Measurements from ENCODE around the gene UTS2B.

UTS2B gene

GRCh38 chr3:191320316-191320715, 10.0 kb downstream of the UTS2B start:
- no peak overlapping the region for H3K4me3 Mint-ChIP-seq
- no peaks in the 10 kb centered on the region for H3K4me1 Mint-ChIP-seq (ENCODE audit: low read depth)
- peaks cover 13% of the 10 kb centered on the region for H3K9me3 Mint-ChIP-seq
- H3K27ac Mint-ChIP-seq: no peak overlapping the region
- H3K27me3 Mint-ChIP-seq (ENCODE audit: low read depth): peaks cover 7% of the 10 kb centered on the region
- no peaks in the 10 kb centered on the region for H3K36me3 Mint-ChIP-seq (ENCODE audit: low read depth)

- Mint-ChIP-seq H3K4me3 (no peak overlapping the region), H3K4me1 (ENCODE audit: low read depth) (no peaks in the 10 kb centered on the region), H3K36me3 (ENCODE audit: low read depth) (no peaks in the 10 kb centered on the region), H3K27me3 (ENCODE audit: low read depth) (peaks cover 7% of the 10 kb centered on the region), H3K27ac (no peak overlapping the region), H3K9me3 (peaks cover 14% of the 10 kb centered on the region)
Measured at GRCh38 chr3:191316876-191317603, 13.3 kb downstream of the UTS2B start.

- no peaks in the 10 kb centered on the region for H3K27me3 Mint-ChIP-seq (ENCODE audit: low read depth)
- no peaks in the 10 kb centered on the region for H3K36me3 Mint-ChIP-seq (ENCODE audit: low read depth)
- H3K27ac Mint-ChIP-seq: no peak overlapping the region
- H3K4me3 Mint-ChIP-seq: no peak overlapping the region
- no peaks in the 10 kb centered on the region for H3K4me1 Mint-ChIP-seq (ENCODE audit: low read depth)
- peaks cover 14% of the 10 kb centered on the region for H3K9me3 Mint-ChIP-seq
Measured at GRCh38 chr3:191314109-191314728, 16.1 kb downstream of the UTS2B start.

GRCh38 chr3:191313296-191313695, 17.0 kb downstream of the UTS2B start:
- Mint-ChIP-seq H3K4me1 (ENCODE audit: low read depth) (no peaks in the 10 kb centered on the region), H3K27me3 (ENCODE audit: low read depth) (no peaks in the 10 kb centered on the region), H3K9me3 (peaks cover 14% of the 10 kb centered on the region), H3K27ac (no peak overlapping the region), H3K4me3 (no peak overlapping the region), H3K36me3 (ENCODE audit: low read depth) (no peaks in the 10 kb centered on the region)

GRCh38 chr3:191307341-191307740, 23.0 kb downstream of the UTS2B start:
- no peak overlapping the region for H3K4me3 Mint-ChIP-seq
- no peaks in the 10 kb centered on the region for H3K9me3 Mint-ChIP-seq
- no peaks in the 10 kb centered on the region for H3K27me3 Mint-ChIP-seq (ENCODE audit: low read depth)
- no peaks in the 10 kb centered on the region for H3K4me1 Mint-ChIP-seq (ENCODE audit: low read depth)
- no peak overlapping the region for H3K27ac Mint-ChIP-seq
- H3K36me3 Mint-ChIP-seq (ENCODE audit: low read depth): no peaks in the 10 kb centered on the region

- Mint-ChIP-seq H3K36me3 (ENCODE audit: low read depth) (no peaks in the 10 kb centered on the region), H3K27ac (no peak overlapping the region), H3K4me3 (no peak overlapping the region), H3K9me3 (no peaks in the 10 kb centered on the region), H3K4me1 (ENCODE audit: low read depth) (no peaks in the 10 kb centered on the region), H3K27me3 (ENCODE audit: low read depth) (no peaks in the 10 kb centered on the region)
Measured at GRCh38 chr3:191306428-191306827, 23.9 kb downstream of the UTS2B start.

- Mint-ChIP-seq H3K36me3 (ENCODE audit: low read depth) (no peaks in the 10 kb centered on the region), H3K4me1 (ENCODE audit: low read depth) (no peaks in the 10 kb centered on the region), H3K27ac (no peak overlapping the region), H3K4me3 (no peak overlapping the region), H3K9me3 (no peaks in the 10 kb centered on the region), H3K27me3 (ENCODE audit: low read depth) (no peaks in the 10 kb centered on the region)
Measured at GRCh38 chr3:191303596-191303995, 26.7 kb downstream of the UTS2B start.

- H3K4me3 Mint-ChIP-seq: no peak overlapping the region
- no peaks in the 10 kb centered on the region for H3K4me1 Mint-ChIP-seq (ENCODE audit: low read depth)
- no peaks in the 10 kb centered on the region for H3K36me3 Mint-ChIP-seq (ENCODE audit: low read depth)
- H3K9me3 Mint-ChIP-seq: no peaks in the 10 kb centered on the region
- no peaks in the 10 kb centered on the region for H3K27me3 Mint-ChIP-seq (ENCODE audit: low read depth)
- H3K27ac Mint-ChIP-seq: no peak overlapping the region
Measured at GRCh38 chr3:191302451-191302850, 27.9 kb downstream of the UTS2B start.

- no peaks in the 10 kb centered on the region for H3K36me3 Mint-ChIP-seq (ENCODE audit: low read depth)
- H3K4me1 Mint-ChIP-seq (ENCODE audit: low read depth): no peaks in the 10 kb centered on the region
- no peaks in the 10 kb centered on the region for H3K9me3 Mint-ChIP-seq
- H3K27ac Mint-ChIP-seq: no peak overlapping the region
- H3K27me3 Mint-ChIP-seq (ENCODE audit: low read depth): no peaks in the 10 kb centered on the region
- H3K4me3 Mint-ChIP-seq: no peak overlapping the region
Measured at GRCh38 chr3:191301782-191302411, 28.4 kb downstream of the UTS2B start.

GRCh38 chr3:191301017-191301416, 29.3 kb downstream of the UTS2B start:
- H3K4me1 Mint-ChIP-seq (ENCODE audit: low read depth): no peaks in the 10 kb centered on the region
- no peak overlapping the region for H3K4me3 Mint-ChIP-seq
- no peaks in the 10 kb centered on the region for H3K36me3 Mint-ChIP-seq (ENCODE audit: low read depth)
- no peaks in the 10 kb centered on the region for H3K9me3 Mint-ChIP-seq
- H3K27me3 Mint-ChIP-seq (ENCODE audit: low read depth): no peaks in the 10 kb centered on the region
- H3K27ac Mint-ChIP-seq: no peak overlapping the region

- H3K27ac Mint-ChIP-seq: no peak overlapping the region
- H3K9me3 Mint-ChIP-seq: no peaks in the 10 kb centered on the region
- no peaks in the 10 kb centered on the region for H3K4me1 Mint-ChIP-seq (ENCODE audit: low read depth)
- no peak overlapping the region for H3K4me3 Mint-ChIP-seq
- H3K36me3 Mint-ChIP-seq (ENCODE audit: low read depth): no peaks in the 10 kb centered on the region
- H3K27me3 Mint-ChIP-seq (ENCODE audit: low read depth): no peaks in the 10 kb centered on the region
Measured at GRCh38 chr3:191300422-191300821, 29.9 kb downstream of the UTS2B start.

- Mint-ChIP-seq H3K36me3 (ENCODE audit: low read depth) (no peaks in the 10 kb centered on the region), H3K27me3 (ENCODE audit: low read depth) (no peaks in the 10 kb centered on the region), H3K4me1 (ENCODE audit: low read depth) (no peaks in the 10 kb centered on the region), H3K4me3 (no peak overlapping the region), H3K9me3 (no peaks in the 10 kb centered on the region), H3K27ac (no peak overlapping the region)
Measured at GRCh38 chr3:191298846-191299245, 31.5 kb downstream of the UTS2B start.

- H3K4me3 Mint-ChIP-seq: no peak overlapping the region
- H3K27me3 Mint-ChIP-seq (ENCODE audit: low read depth): no peaks in the 10 kb centered on the region
- no peaks in the 10 kb centered on the region for H3K9me3 Mint-ChIP-seq
- H3K36me3 Mint-ChIP-seq (ENCODE audit: low read depth): no peaks in the 10 kb centered on the region
- no peaks in the 10 kb centered on the region for H3K4me1 Mint-ChIP-seq (ENCODE audit: low read depth)
- H3K27ac Mint-ChIP-seq: no peak overlapping the region
Measured at GRCh38 chr3:191296041-191296541, 34.2 kb downstream of the UTS2B start.

GRCh38 chr3:191294291-191294690, 36.0 kb downstream of the UTS2B start:
- Mint-ChIP-seq H3K27ac (no peak overlapping the region), H3K36me3 (ENCODE audit: low read depth) (no peaks in the 10 kb centered on the region), H3K4me3 (no peak overlapping the region)

More at GRCh38 chr3:191294291-191294690, 36.0 kb downstream of the UTS2B start:
- peaks cover 2% of the 10 kb centered on the region for H3K4me1 Mint-ChIP-seq (ENCODE audit: low read depth)
- no peaks in the 10 kb centered on the region for H3K9me3 Mint-ChIP-seq
- H3K27me3 Mint-ChIP-seq (ENCODE audit: low read depth): no peaks in the 10 kb centered on the region
